HepG2 (cell line): ENCODE results near the gene P4HA3.

Experiments used
- ADNP ChIP-seq: sonication (generic); formaldehyde crosslinking; IDR thresholded peaks from 2 replicates; pipeline ENCODE4 v1.4.0; 2020; ENCODE audit warnings: missing genetic modification reagents
- FOSL1 ChIP-seq: sonication (generic); formaldehyde crosslinking; IDR thresholded peaks from 2 replicates; pipeline ENCODE4 v1.9.0; 2021; ENCODE audit warnings: missing genetic modification reagents, borderline replicate concordance
- JUND ChIP-seq: sonication (generic); formaldehyde crosslinking; IDR thresholded peaks from 2 replicates; pipeline ENCODE4 v1.8.0; 2022; ENCODE audit warnings: mild to moderate bottlenecking, missing genetic modification reagents
- NFE2 ChIP-seq: sonication (generic); formaldehyde crosslinking; IDR thresholded peaks from 2 replicates; pipeline ENCODE4 v1.4.0; 2020; ENCODE audit warnings: missing genetic modification reagents
- PBX2 ChIP-seq: IDR thresholded peaks from 2 replicates; pipeline ENCODE4 v1.6.1; 2016; ENCODE audit warnings: control low read depth
- POLR2A ChIP-seq, 2 experiments: IDR thresholded peaks; 2 replicates each; pipeline ENCODE4 v1.6.1; 2011; ENCODE audit warnings: low read depth in 2 of 2, low read length in 2 of 2, mild to moderate bottlenecking in 1 of 2, moderate library complexity in 1 of 2; ENCODE audit not compliant: insufficient read depth in 1 of 2
- POLR2AphosphoS5 ChIP-seq: IDR thresholded peaks from 2 replicates; pipeline ENCODE4 v1.6.1; 2012; ENCODE audit warnings: low read depth, low read length
- TBP ChIP-seq: sonication (generic); formaldehyde crosslinking; IDR thresholded peaks from 2 replicates; pipeline ENCODE4 v1.5.0; 2020; ENCODE audit warnings: missing genetic modification reagents

DNA sequence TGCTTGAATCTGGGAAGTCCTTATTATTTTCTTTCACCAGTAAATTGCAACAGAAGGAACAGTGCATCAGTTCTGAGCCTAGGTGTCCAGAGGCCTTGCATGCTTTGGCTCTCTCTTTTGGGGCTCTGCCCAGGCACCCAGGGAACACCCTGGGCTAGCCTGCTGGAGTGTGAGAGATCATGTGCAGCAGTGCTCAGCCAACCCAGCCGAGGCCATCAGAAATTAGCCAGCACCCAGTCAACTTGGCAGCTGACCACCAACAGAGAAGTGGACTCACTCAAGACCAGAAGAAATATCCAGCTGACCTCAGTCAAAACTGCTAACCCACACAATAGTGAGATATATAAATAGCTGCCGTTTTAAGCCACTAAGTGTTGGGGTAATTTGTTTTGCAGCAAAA lies 11.2 kb upstream of the P4HA3 start:
- no peak for TF ChIP-seq TBP
- TF ChIP-seq NFE2 (CRISPR knock-in tag): no peak
- TF ChIP-seq ADNP (CRISPR knock-in tag): no peak
- TF ChIP-seq PBX2 (CRISPR knock-in tag): no peak
- TF ChIP-seq JUND (CRISPR knock-in tag): no peak
- TF ChIP-seq FOSL1 (CRISPR knock-in tag): no peak
- no peak for TF ChIP-seq POLR2A (IDR thresholded peaks at IDR 0.05; ENCODE audit: insufficient read depth in 1 of 2, low read depth in 2 of 2, low read length in 2 of 2)
- no peak for TF ChIP-seq POLR2AphosphoS5
